ENCODE measurements around the gene PPP1R12A. TPM values are rescaled to one million over a fixed set of nuclear protein-coding genes. Genes with fewer than 3 reads are reported as not detected.

PPP1R12A gene
- total RNA-seq, 1 donor from 2014 or later = 123 TPM

DNA sequence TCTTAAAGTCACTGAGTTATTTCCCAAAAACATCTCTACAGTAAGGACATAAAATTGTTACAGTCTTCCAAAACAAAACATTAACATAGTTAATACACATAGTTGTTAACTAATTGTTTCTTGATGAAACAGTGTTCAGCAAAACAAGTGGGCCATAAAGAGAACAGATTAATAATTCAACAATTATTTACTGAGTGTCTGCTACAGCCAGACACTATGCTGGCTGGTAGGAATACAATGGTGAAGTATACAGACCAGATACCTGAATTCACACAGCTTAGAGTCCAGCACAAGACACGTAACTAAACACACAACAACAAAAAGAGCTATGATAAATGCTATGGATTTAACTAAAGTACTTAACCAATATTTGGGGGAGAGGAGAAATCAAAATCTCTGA is 47.0 kb downstream of the PPP1R12A start:
- TF ChIP-seq, protein P1, sequence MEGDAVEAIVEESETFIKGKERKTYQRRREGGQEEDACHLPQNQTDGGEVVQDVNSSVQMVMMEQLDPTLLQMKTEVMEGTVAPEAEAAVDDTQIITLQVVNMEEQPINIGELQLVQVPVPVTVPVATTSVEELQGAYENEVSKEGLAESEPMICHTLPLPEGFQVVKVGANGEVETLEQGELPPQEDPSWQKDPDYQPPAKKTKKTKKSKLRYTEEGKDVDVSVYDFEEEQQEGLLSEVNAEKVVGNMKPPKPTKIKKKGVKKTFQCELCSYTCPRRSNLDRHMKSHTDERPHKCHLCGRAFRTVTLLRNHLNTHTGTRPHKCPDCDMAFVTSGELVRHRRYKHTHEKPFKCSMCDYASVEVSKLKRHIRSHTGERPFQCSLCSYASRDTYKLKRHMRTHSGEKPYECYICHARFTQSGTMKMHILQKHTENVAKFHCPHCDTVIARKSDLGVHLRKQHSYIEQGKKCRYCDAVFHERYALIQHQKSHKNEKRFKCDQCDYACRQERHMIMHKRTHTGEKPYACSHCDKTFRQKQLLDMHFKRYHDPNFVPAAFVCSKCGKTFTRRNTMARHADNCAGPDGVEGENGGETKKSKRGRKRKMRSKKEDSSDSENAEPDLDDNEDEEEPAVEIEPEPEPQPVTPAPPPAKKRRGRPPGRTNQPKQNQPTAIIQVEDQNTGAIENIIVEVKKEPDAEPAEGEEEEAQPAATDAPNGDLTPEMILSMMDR (IDR thresholded peaks at IDR 0.05; ENCODE audit: unreplicated experiment) = no peak
- Mint-ChIP-seq H3K4me1 (peaks cover 23% of the 10 kb centered on the region), H3K9me3 (peaks cover 3% of the 10 kb centered on the region), H3K4me3 (no peak overlapping the region), H3K27me3 (ENCODE audit: low read depth) (no peaks in the 10 kb centered on the region), H3K36me3 (peaks cover 4% of the 10 kb centered on the region), H3K27ac (no peak overlapping the region)
- DNase-seq (ENCODE audit: low spot score in 2 of 2, unreplicated experiment in 2 of 2) = no peak

DNA sequence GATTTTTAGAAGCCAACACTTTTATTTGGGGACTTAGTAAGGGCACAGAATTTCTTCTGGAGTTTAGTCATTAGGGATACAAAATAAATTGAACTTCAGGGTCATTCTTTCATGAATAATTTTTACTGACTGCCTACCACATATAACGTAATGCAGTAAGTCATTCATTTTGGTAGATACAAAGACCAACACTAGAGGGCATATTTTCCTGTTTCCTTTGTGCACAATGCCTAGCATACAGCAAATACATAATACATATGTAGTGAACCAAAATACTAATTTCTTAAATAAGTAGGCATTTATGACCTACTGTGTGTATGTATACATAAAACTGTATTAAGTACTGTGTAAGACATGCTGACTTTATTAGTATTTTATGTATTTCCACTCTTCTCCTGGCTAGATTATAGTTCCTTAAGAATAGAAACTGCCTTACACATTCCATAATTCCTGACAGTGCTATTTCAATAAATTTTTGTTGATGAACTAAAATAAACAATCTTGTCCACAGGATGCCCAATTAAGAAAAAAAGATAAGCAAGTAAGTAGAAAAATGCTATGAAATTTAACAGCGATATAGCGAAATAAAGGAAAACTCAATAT is 47.9 kb downstream of the PPP1R12A start:
- Mint-ChIP-seq H3K36me3 (peaks cover 5% of the 10 kb centered on the region), H3K4me1 (peaks cover 23% of the 10 kb centered on the region), H3K9me3 (peaks cover 3% of the 10 kb centered on the region), H3K4me3 (no peak overlapping the region), H3K27ac (peak overlapping the region; percentile 40), H3K27me3 (ENCODE audit: low read depth) (no peaks in the 10 kb centered on the region)
- DNase-seq (ENCODE audit: low spot score in 2 of 2, unreplicated experiment in 2 of 2) = no peak
- TF ChIP-seq, protein P1 (IDR thresholded peaks at IDR 0.05; ENCODE audit: unreplicated experiment) = peak; percentile 45

DNA sequence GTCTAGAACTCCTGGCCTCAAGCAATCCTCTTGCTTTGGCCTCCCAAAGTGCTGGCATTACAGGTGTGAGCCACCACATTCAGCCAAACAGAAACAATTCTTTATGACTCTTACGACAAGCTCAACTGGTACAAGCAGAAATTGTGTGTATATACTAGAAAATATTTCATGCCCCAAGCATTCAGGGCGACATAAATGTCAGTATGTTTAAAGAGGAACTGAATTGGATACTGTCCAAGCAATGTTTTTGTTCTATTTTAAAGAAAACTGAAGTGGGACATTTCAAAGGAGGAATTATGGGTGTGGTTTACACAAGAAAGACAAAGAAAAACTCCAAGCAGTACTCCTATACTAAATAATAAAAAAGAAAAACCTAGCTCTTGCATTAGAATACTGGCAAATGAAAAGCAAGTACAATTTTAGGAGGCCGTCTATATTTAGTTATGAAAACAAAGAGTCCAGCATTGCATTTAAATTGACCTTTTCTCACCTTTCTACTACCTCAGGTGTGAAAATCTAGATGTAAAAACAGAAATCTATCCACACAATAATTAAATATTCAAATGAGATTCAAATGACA is 48.9 kb downstream of the PPP1R12A start:
- H3K36me3 Mint-ChIP-seq = peaks cover 2% of the 10 kb centered on the region
- peaks cover 21% of the 10 kb centered on the region for H3K4me1 Mint-ChIP-seq
- no peaks in the 10 kb centered on the region for H3K27me3 Mint-ChIP-seq (ENCODE audit: low read depth)
- peaks cover 3% of the 10 kb centered on the region for H3K9me3 Mint-ChIP-seq
- no peak overlapping the region for H3K4me3 Mint-ChIP-seq
- DNase-seq (ENCODE audit: low spot score in 2 of 2, unreplicated experiment in 2 of 2) = no peak
- peak overlapping the region; percentile 17 for H3K27ac Mint-ChIP-seq
- TF ChIP-seq, protein P1 (IDR thresholded peaks at IDR 0.05; ENCODE audit: unreplicated experiment) = no peak

DNA sequence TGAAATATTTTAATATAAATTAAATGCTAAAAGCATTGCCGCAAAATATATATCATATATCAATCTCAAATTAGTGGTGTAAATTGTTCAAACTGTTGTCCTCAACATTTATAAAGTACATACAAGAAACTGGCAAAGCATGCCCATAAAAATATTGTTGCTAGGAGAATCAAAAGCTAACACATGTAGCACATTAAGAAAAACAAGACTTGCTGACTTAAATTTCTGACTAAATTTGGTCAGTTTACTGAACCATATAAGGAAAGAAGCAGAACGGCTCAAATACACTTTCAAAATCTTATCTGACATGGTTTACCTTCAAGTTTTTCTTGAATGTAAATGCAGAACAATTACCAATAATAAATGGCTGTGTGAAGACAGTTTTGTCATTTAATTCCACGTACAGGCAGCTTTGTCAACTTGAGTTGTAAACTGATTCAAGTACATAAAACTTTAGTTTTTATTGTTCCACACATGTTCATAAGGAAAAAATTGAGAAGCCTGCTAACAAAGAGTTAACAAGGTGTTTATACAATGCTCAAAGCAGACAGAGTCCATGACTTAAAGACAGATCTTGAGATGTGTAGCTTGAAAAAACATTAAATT is 50.4 kb downstream of the PPP1R12A start:
- TF ChIP-seq, protein P1 (IDR thresholded peaks at IDR 0.05; ENCODE audit: unreplicated experiment) = no peak
- H3K9me3 Mint-ChIP-seq = peaks cover 3% of the 10 kb centered on the region
- H3K4me1 Mint-ChIP-seq = peaks cover 21% of the 10 kb centered on the region
- H3K36me3 Mint-ChIP-seq = peaks cover 2% of the 10 kb centered on the region
- no peaks in the 10 kb centered on the region for H3K27me3 Mint-ChIP-seq (ENCODE audit: low read depth)
- DNase-seq (ENCODE audit: low spot score in 2 of 2, unreplicated experiment in 2 of 2) = no peak
- peak overlapping the region; percentile 51 for H3K27ac Mint-ChIP-seq
- no peak overlapping the region for H3K4me3 Mint-ChIP-seq

DNA sequence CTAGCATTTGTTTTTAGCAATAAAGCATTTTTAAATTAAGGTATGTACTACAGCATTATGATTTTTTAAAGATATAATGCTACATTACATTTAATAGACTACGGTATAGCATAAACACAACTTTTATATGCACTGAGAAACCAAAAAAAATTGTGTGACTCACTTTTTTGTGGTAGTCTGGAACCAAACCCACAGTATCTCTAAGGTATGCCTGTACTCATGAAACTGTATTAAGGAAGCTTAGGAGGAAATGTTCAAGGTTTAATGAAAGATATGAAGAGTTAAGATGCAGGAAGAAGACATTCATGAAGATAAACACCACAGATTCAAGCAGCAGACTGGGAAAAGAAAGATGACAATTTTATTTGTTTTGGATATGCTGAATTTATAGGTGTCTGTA is 51.7 kb downstream of the PPP1R12A start:
- H3K9me3 Mint-ChIP-seq = peaks cover 3% of the 10 kb centered on the region
- peaks cover 23% of the 10 kb centered on the region for H3K4me1 Mint-ChIP-seq
- no peak for DNase-seq (ENCODE audit: low spot score in 2 of 2, unreplicated experiment in 2 of 2)
- peaks cover 4% of the 10 kb centered on the region for H3K36me3 Mint-ChIP-seq
- H3K4me3 Mint-ChIP-seq = no peak overlapping the region
- peak overlapping the region; percentile 22 for H3K27ac Mint-ChIP-seq
- TF ChIP-seq, protein P1 (IDR thresholded peaks at IDR 0.05; ENCODE audit: unreplicated experiment) = no peak
- no peaks in the 10 kb centered on the region for H3K27me3 Mint-ChIP-seq (ENCODE audit: low read depth)
